ENCODE measurements around the gene PF4V1. TPM values are rescaled to one million over a fixed set of nuclear protein-coding genes. Genes with fewer than 3 reads are reported as not detected.
A peak's percentile ranks its signal among the peaks of the same experiment; 100 is the strongest.

PF4V1 gene
- total and polyA plus RNA-seq, 2 experiments from 2014 or later = not detected

GRCh38 chr4:73839071-73839470 is 14.0 kb upstream of the PF4V1 start:
- no peaks in the 10 kb centered on the region for H3K9me3 ChIP-seq (ENCODE audit: low read depth)
- no peak overlapping the region for H3K27ac ChIP-seq
- no peaks in the 10 kb centered on the region for H3K4me1 ChIP-seq (ENCODE audit: low read depth)
- H3K36me3 ChIP-seq = no peaks in the 10 kb centered on the region
- H3K4me3 ChIP-seq = no peak overlapping the region
- TF ChIP-seq CTCF (IDR thresholded peaks at IDR 0.05; ENCODE audit: low read depth, low read length) = no peak
- H3K27me3 ChIP-seq = peaks cover 36% of the 10 kb centered on the region
- peak in 1 of 2 donors; percentile 38 for DNase-seq (ENCODE audit: low read depth in 1 of 2, low spot score in 1 of 2)

- Histone ChIP-seq H3K27me3 (peaks cover 36% of the 10 kb centered on the region), H3K36me3 (no peaks in the 10 kb centered on the region), H3K4me1 (ENCODE audit: low read depth) (no peaks in the 10 kb centered on the region), H3K4me3 (no peak overlapping the region), H3K9me3 (ENCODE audit: low read depth) (no peaks in the 10 kb centered on the region), H3K27ac (no peak overlapping the region)
- DNase-seq (ENCODE audit: low read depth in 1 of 2, low spot score in 1 of 2) = no peak
- TF ChIP-seq CTCF (IDR thresholded peaks at IDR 0.05; ENCODE audit: low read depth, low read length) = no peak
These were observed 13.4 kb upstream of the PF4V1 start for GRCh38 chr4:73839715-73840114.

- Histone ChIP-seq H3K27me3 (peaks cover 32% of the 10 kb centered on the region), H3K4me3 (no peak overlapping the region), H3K36me3 (no peaks in the 10 kb centered on the region), H3K27ac (no peak overlapping the region), H3K4me1 (ENCODE audit: low read depth) (no peaks in the 10 kb centered on the region), H3K9me3 (ENCODE audit: low read depth) (no peaks in the 10 kb centered on the region)
- peak in 1 of 2 donors; percentile 48 for DNase-seq (ENCODE audit: low read depth in 1 of 2, low spot score in 1 of 2)
- TF ChIP-seq CTCF (IDR thresholded peaks at IDR 0.05; ENCODE audit: low read depth, low read length) = no peak
These were observed 11.7 kb upstream of the PF4V1 start for GRCh38 chr4:73841243-73841925.

GRCh38 chr4:73842696-73843095 is 10.4 kb upstream of the PF4V1 start:
- no peak overlapping the region for H3K27ac ChIP-seq
- TF ChIP-seq CTCF (IDR thresholded peaks at IDR 0.05; ENCODE audit: low read depth, low read length) = no peak
- no peaks in the 10 kb centered on the region for H3K4me1 ChIP-seq (ENCODE audit: low read depth)
- no peaks in the 10 kb centered on the region for H3K9me3 ChIP-seq (ENCODE audit: low read depth)
- peaks cover 22% of the 10 kb centered on the region for H3K27me3 ChIP-seq
- no peak overlapping the region for H3K4me3 ChIP-seq
- no peaks in the 10 kb centered on the region for H3K36me3 ChIP-seq
- no peak for DNase-seq (ENCODE audit: low read depth in 1 of 2, low spot score in 1 of 2)

GRCh38 chr4:73843369-73843768 is 9.7 kb upstream of the PF4V1 start:
- H3K27ac ChIP-seq = no peak overlapping the region
- no peak overlapping the region for H3K4me3 ChIP-seq
- no peaks in the 10 kb centered on the region for H3K36me3 ChIP-seq
- no peak for TF ChIP-seq CTCF (IDR thresholded peaks at IDR 0.05; ENCODE audit: low read depth, low read length)
- DNase-seq (ENCODE audit: low read depth in 1 of 2, low spot score in 1 of 2) = no peak
- no peaks in the 10 kb centered on the region for H3K9me3 ChIP-seq (ENCODE audit: low read depth)
- H3K27me3 ChIP-seq = peaks cover 22% of the 10 kb centered on the region
- H3K4me1 ChIP-seq (ENCODE audit: low read depth) = no peaks in the 10 kb centered on the region

Measured in cardiac muscle cell (in vitro differentiated cells and primary cell).